GM10266 (cell line): ENCODE results near the gene ATP4B.

Experiments used
- DNase-seq: peaks from one replicate; pipeline ENCODE4 v3.0.0; 2012; ENCODE audit errors: extremely low spot score
- CTCF ChIP-seq: IDR thresholded peaks from 2 replicates; pipeline ENCODE4 v1.5.1; 2012; ENCODE audit warnings: mild to moderate bottlenecking, low read depth; ENCODE audit not compliant: control insufficient read depth, insufficient read depth; ENCODE audit errors: missing control alignments

ATP4B gene

GRCh38 chr13:113616991-113617749, 40.8 kb downstream of the ATP4B start:
- no peak for TF ChIP-seq CTCF
- no peak for DNase-seq

- TF ChIP-seq CTCF = no peak
- DNase-seq = no peak
Observed at GRCh38 chr13:113616281-113616906, 41.6 kb downstream of the ATP4B start.

GRCh38 chr13:113613789-113614379, 44.1 kb downstream of the ATP4B start:
- TF ChIP-seq CTCF = no peak
- DNase-seq = no peak

GRCh38 chr13:113612607-113613006, 45.4 kb downstream of the ATP4B start:
- no peak for DNase-seq
- TF ChIP-seq CTCF = no peak

GRCh38 chr13:113611996-113612395, 46.0 kb downstream of the ATP4B start:
- TF ChIP-seq CTCF = no peak
- no peak for DNase-seq

GRCh38 chr13:113610266-113610665, 47.7 kb downstream of the ATP4B start:
- TF ChIP-seq CTCF = no peak
- no peak for DNase-seq

GRCh38 chr13:113609616-113610015, 48.4 kb downstream of the ATP4B start:
- no peak for TF ChIP-seq CTCF
- no peak for DNase-seq
